Peyer's patch (tissue), 4 donors: Measurements from ENCODE around the gene PSMC3IP.

Experiments used
- CTCF ChIP-seq, 6 experiments: fragments of 450-650 bp in 4 of 6; fragments of 200-600 bp in 2 of 6; sonication (generic) in 1 of 6; IDR thresholded peaks; one replicate each; pipeline ENCODE4 v1.5.1; 2017 to 2019; ENCODE audit warnings: antibody characterized with exemption in 6 of 6, mild to moderate bottlenecking in 3 of 6, moderate library complexity in 1 of 6
- POLR2A ChIP-seq, 2 donors: fragments of 450-650 bp; IDR thresholded peaks; one replicate each; pipeline ENCODE4 v1.5.1; 2017; ENCODE audit warnings: antibody characterized with exemption in 2 of 2, mild to moderate bottlenecking in 2 of 2, moderate library complexity in 2 of 2

- no peak for TF ChIP-seq CTCF (IDR thresholded peaks at IDR 0.05)
- no peak for TF ChIP-seq POLR2A (IDR thresholded peaks at IDR 0.05)
Observed at GRCh38 chr17:42547698-42548069, 29.8 kb downstream of the PSMC3IP start.
